ENCODE data around the gene ADAM8.
A peak's percentile ranks its signal among the peaks of the same experiment; 100 is the strongest.

Gene ADAM8

GRCh38 chr10:133260895-133261725 is 15.6 kb downstream of the ADAM8 start:
- DNase-seq (peak; percentile 86), ATAC-seq (replicated peaks) (peak; percentile 78 to 80)
- Mint-ChIP-seq H3K9me3 (no peaks in the 10 kb centered on the region), H3K36me3 (peaks cover 6 to 13% of the 10 kb centered on the region in 2 donors), H3K4me1 (peaks cover 46 to 70% of the 10 kb centered on the region in 2 donors), H3K4me3 (peak overlapping the region; percentile 88 to 91), H3K27ac (peak overlapping the region; percentile 97), H3K27me3 (no peaks in the 10 kb centered on the region)

- ATAC-seq (replicated peaks) (no peak), DNase-seq (no peak)
- no peaks in the 10 kb centered on the region for H3K27me3 Mint-ChIP-seq
- peaks cover 40 to 61% of the 10 kb centered on the region in 2 donors for H3K4me1 Mint-ChIP-seq
- peaks cover 3 to 4% of the 10 kb centered on the region in 2 donors for H3K36me3 Mint-ChIP-seq
- H3K4me3 Mint-ChIP-seq = peak overlapping the region in 1 of 2 donors; percentile 8
- H3K27ac Mint-ChIP-seq = no peak overlapping the region
- H3K9me3 Mint-ChIP-seq = no peaks in the 10 kb centered on the region
Measured at GRCh38 chr10:133259602-133259989, 17.1 kb downstream of the ADAM8 start.

GRCh38 chr10:133258818-133259601 is 17.7 kb downstream of the ADAM8 start:
- peak overlapping the region in 1 of 2 donors; percentile 8 for H3K4me3 Mint-ChIP-seq
- peak overlapping the region; percentile 75 for H3K27ac Mint-ChIP-seq
- H3K36me3 Mint-ChIP-seq = peaks cover 3 to 4% of the 10 kb centered on the region in 2 donors
- H3K9me3 Mint-ChIP-seq = no peaks in the 10 kb centered on the region
- H3K27me3 Mint-ChIP-seq = no peaks in the 10 kb centered on the region
- peaks cover 36 to 55% of the 10 kb centered on the region in 2 donors for H3K4me1 Mint-ChIP-seq
- ATAC-seq (replicated peaks) (peak; percentile 23 to 24), DNase-seq (peak; percentile 61)

- ATAC-seq (replicated peaks) = peak; percentile 14 to 18
- peak overlapping the region; percentile 59 to 67 for H3K4me3 Mint-ChIP-seq
- no peaks in the 10 kb centered on the region for H3K9me3 Mint-ChIP-seq
- peaks cover 34 to 49% of the 10 kb centered on the region in 2 donors for H3K4me1 Mint-ChIP-seq
- no peaks in the 10 kb centered on the region for H3K36me3 Mint-ChIP-seq
- peak overlapping the region; percentile 59 for H3K27ac Mint-ChIP-seq
- DNase-seq = peak; percentile 31
- no peaks in the 10 kb centered on the region for H3K27me3 Mint-ChIP-seq
Measured at GRCh38 chr10:133258066-133258817, 18.4 kb downstream of the ADAM8 start.

GRCh38 chr10:133257489-133258065 is 19.1 kb downstream of the ADAM8 start:
- Mint-ChIP-seq H3K27me3 (no peaks in the 10 kb centered on the region), H3K36me3 (no peaks in the 10 kb centered on the region), H3K9me3 (no peaks in the 10 kb centered on the region), H3K4me3 (peak overlapping the region; percentile 59 to 67), H3K27ac (peak overlapping the region; percentile 38), H3K4me1 (peaks cover 34 to 44% of the 10 kb centered on the region in 2 donors)
- ATAC-seq (replicated peaks) (peak; percentile 6), DNase-seq (no peak)

GRCh38 chr10:133255323-133255722 is 21.3 kb downstream of the ADAM8 start:
- no peak for ATAC-seq (replicated peaks)
- no peak for DNase-seq
- H3K27me3 Mint-ChIP-seq = peaks cover 3 to 9% of the 10 kb centered on the region in 2 donors
- H3K4me3 Mint-ChIP-seq = no peak overlapping the region
- no peaks in the 10 kb centered on the region for H3K9me3 Mint-ChIP-seq
- H3K27ac Mint-ChIP-seq = no peak overlapping the region
- no peaks in the 10 kb centered on the region for H3K36me3 Mint-ChIP-seq
- peaks cover 25 to 31% of the 10 kb centered on the region in 2 donors for H3K4me1 Mint-ChIP-seq

GRCh38 chr10:133254421-133255120 is 22.1 kb downstream of the ADAM8 start:
- Mint-ChIP-seq H3K9me3 (no peaks in the 10 kb centered on the region), H3K36me3 (no peaks in the 10 kb centered on the region), H3K4me1 (peaks cover 20 to 23% of the 10 kb centered on the region in 2 donors), H3K4me3 (no peak overlapping the region), H3K27me3 (peaks cover 10 to 16% of the 10 kb centered on the region in 2 donors), H3K27ac (no peak overlapping the region)
- DNase-seq = no peak
- no peak for ATAC-seq (replicated peaks)

GRCh38 chr10:133253361-133253955 is 23.2 kb downstream of the ADAM8 start:
- no peak for DNase-seq
- Mint-ChIP-seq H3K27me3 (peaks cover 16 to 17% of the 10 kb centered on the region in 2 donors), H3K36me3 (no peaks in the 10 kb centered on the region), H3K9me3 (no peaks in the 10 kb centered on the region), H3K4me3 (no peak overlapping the region), H3K4me1 (peaks cover 13% of the 10 kb centered on the region in 2 donors), H3K27ac (no peak overlapping the region)
- ATAC-seq (replicated peaks) = no peak

GRCh38 chr10:133252223-133252552 is 24.5 kb downstream of the ADAM8 start:
- H3K4me1 Mint-ChIP-seq = peaks cover 3 to 4% of the 10 kb centered on the region in 2 donors
- no peaks in the 10 kb centered on the region for H3K9me3 Mint-ChIP-seq
- DNase-seq = no peak
- no peak overlapping the region for H3K4me3 Mint-ChIP-seq
- H3K27me3 Mint-ChIP-seq = peaks cover 18 to 21% of the 10 kb centered on the region in 2 donors
- H3K36me3 Mint-ChIP-seq = no peaks in the 10 kb centered on the region
- no peak for ATAC-seq (replicated peaks)
- no peak overlapping the region for H3K27ac Mint-ChIP-seq

- no peak overlapping the region for H3K27ac Mint-ChIP-seq
- H3K4me1 Mint-ChIP-seq = peaks cover 6 to 7% of the 10 kb centered on the region in 2 donors
- H3K27me3 Mint-ChIP-seq = peaks cover 21 to 24% of the 10 kb centered on the region in 2 donors
- H3K4me3 Mint-ChIP-seq = no peak overlapping the region
- DNase-seq (no peak), ATAC-seq (replicated peaks) (no peak)
- H3K36me3 Mint-ChIP-seq = no peaks in the 10 kb centered on the region
- H3K9me3 Mint-ChIP-seq = no peaks in the 10 kb centered on the region
Measured at GRCh38 chr10:133251388-133252222, 25.1 kb downstream of the ADAM8 start.

- no peak for DNase-seq
- H3K27ac Mint-ChIP-seq = peak overlapping the region; percentile 39
Measured at GRCh38 chr10:133249975-133250754, 26.5 kb downstream of the ADAM8 start.

More at GRCh38 chr10:133249975-133250754, 26.5 kb downstream of the ADAM8 start:
- no peak overlapping the region for H3K4me3 Mint-ChIP-seq
- H3K4me1 Mint-ChIP-seq = peaks cover 6 to 7% of the 10 kb centered on the region in 2 donors
- H3K9me3 Mint-ChIP-seq = no peaks in the 10 kb centered on the region
- peaks cover 21 to 24% of the 10 kb centered on the region in 2 donors for H3K27me3 Mint-ChIP-seq
- no peaks in the 10 kb centered on the region for H3K36me3 Mint-ChIP-seq
- no peak for ATAC-seq (replicated peaks)
